GM21786 (cell line): ENCODE measurements around the gene KRTAP4-4.
"Not testable (repeated sequence)": the region's sequence is repeated elsewhere in the genome, so short reads cannot be mapped to it uniquely, and the experiment has no call there.

Source experiments
- ATAC-seq: cut with Tn5 transposase; IDR thresholded peaks from one replicate; pipeline ENCODE4 v1.9.1; 2021; ENCODE audit not compliant: unreplicated experiment

The KRTAP4-4 gene

DNA sequence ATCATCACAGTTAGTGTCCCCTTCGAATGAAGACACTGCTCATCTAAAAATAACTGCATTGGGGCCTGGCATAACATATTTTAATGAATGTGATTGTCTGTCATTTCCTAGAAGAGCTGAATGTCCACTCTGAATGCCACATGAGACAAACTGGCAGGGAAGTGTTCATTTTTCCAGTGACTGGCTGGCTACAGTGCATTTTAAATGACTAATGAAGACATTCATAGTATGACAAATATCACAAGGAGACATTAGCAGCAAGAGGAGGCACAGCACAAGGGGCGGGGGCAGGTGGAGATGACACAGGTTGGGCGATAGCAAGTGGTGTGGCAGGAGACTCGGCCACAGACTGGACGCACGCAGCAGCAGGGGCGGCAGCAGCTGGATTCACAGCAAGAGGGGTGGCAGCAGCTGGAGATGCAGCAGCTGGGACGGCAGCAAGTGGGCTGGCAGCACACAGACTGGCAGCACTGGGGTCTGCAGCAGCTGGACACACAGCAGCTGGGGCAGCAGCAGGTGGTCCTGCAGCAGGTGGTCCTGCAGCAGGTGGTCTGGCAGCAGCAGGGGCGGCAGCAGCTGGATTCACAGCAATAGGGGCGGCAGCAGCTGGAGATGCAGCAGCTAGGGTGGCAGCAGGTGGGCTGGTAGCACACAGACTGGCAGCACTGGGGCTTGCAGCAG is 11.4 kb downstream of the KRTAP4-4 start:
- not testable (repeated sequence) for ATAC-seq

DNA sequence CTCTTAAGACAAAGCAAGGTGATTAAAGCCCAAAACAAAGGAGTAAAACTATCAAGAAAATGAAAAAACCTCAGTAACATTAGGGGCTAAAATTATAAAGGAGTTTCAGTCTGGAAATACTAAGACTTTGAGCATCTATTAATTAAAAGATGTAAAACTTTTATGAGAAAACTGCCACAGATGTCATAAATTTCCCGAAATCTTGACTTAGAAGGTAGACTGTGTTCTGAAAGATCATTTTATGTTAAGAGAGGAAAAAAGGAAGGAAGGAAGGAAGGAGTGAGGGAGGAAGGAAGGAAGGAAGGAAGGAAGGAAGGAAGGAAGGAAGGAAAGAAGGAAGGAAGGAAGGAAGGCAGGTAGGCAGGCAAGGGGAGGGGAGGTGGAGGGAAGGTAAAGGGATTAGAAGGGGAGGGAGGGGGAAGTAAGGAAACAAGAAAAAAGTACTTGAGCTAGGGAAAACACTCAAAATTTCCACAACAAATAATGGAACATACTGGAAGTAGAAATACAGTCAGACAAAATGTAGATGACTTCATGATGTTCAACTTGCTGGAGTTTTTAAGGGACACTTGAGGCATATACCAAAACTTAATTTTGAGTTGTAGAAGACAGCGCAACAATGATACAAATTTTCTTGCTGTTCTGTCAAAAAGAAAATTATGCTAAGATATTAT is 12.9 kb downstream of the KRTAP4-4 start:
- ATAC-seq, result no peak

DNA sequence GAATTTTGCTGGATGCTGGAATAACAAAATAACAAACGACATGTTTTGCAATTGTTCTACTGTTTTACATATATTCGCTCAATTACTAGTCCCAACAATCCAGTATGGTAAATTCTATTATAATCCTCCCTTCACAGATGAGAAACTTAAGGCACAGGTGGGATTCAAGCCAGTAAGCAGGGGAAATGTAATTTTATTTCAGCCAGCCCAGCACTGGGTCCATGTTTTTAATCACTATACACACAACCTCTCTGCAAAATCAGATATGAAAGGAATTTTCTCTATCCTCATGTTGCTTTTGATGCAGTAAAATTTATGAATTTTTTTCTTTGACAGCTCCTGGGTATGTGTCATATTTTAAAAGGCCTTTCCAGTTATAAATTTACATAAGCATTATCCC is 15.3 kb downstream of the KRTAP4-4 start:
- ATAC-seq, result no peak

DNA sequence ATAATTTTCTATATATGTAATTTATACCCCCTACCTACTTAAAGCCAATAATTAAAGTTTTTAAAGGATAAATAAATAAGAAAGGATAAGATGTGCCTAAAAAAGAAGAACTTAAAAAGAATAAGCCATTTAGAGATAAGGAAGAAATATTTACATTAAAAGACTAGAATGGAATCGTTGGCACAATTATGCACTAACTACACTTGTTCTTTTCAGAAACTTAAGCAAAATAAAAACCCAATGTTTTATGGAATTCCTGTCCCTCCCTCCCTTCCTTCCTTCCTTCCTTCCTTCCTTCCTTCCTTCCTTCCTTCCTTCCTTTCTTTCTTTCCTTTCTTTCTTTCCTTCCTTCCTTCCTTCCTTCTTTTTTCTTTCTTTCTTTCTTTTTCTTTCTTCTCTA is 15.7 kb downstream of the KRTAP4-4 start:
- ATAC-seq, result no peak

DNA sequence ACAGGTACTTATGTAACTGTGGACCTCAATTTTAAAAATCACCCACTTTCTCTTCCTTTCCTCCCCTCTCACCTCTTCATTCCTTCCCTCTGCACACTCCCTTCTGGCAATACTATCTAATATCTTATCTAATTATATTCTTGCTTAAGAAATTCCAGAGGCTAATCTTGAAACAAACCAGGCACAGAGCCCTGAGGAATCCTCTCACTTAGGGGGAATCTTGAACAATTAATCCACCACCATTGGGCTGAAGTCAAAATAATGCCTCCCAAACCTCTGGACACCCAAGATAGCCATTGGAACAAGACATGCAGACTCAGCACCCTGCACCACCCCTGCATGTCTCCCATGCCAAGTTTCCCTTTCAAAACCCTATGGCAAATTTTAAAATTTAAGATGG is 19.2 kb downstream of the KRTAP4-4 start:
- no peak for ATAC-seq

DNA sequence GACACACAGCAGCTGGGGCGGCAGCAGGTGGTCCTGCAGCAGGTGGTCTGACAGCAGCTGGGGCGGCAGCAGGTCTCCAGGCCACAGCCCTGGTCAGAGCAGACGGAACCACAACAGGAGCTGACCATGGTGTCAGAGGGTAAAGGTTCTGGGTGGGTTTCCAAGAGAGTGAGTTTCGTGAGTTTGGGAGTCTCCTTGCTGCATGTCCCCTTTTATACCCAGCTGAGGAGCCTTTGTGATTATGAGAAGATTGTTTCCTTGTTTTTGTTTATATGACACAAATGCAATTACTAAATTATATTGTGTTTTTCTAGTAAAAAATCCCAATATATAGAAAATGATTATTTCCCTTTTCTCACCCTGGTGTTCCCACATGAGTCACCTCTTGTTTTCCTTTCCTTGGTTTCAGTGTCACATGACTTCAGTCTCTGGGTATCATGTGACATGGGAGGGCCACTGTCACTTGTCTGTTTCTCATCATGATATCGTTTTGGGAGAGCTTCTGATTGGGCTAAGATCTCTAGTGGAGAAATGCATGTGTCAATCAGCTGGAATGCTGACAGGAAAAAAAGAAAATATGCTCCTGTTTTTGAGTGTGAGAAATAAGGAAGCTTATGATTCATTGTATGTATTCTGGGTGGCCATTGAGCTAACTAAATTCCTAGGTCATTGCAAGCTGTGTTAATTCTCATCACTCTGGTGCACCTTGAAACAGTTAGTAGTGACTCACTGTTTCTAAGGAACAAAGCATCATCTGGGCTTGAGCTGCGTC is 20.0 kb downstream of the KRTAP4-4 start, which contains the start of gene KRTAP4-6:
Gene KRTAP4-6 (minus strand): TSS at position 185 of the 772 bp plus-strand sequence. CDS start 57 bp downstream, at position 128.
- ATAC-seq, result no peak

DNA sequence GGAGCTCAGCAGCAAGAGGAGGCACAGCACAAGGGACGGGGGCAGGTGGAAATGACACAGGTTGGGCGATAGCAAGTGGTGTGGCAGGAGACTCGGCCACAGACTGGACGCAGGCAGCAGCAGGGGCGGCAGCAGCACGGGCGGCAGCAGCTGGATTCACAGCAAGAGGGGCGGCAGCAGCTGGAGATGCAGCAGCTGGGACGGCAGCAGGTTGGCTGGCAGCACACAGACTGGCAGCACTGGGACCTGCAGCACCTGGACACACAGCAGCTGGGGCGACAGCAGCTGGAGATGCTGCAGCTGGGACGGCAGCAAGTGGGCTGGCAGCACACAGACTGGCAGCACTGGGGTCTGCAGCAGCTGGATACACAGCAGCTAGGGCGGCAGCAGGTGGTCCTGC is 20.7 kb downstream of the KRTAP4-4 start:
- not testable (repeated sequence) for ATAC-seq

DNA sequence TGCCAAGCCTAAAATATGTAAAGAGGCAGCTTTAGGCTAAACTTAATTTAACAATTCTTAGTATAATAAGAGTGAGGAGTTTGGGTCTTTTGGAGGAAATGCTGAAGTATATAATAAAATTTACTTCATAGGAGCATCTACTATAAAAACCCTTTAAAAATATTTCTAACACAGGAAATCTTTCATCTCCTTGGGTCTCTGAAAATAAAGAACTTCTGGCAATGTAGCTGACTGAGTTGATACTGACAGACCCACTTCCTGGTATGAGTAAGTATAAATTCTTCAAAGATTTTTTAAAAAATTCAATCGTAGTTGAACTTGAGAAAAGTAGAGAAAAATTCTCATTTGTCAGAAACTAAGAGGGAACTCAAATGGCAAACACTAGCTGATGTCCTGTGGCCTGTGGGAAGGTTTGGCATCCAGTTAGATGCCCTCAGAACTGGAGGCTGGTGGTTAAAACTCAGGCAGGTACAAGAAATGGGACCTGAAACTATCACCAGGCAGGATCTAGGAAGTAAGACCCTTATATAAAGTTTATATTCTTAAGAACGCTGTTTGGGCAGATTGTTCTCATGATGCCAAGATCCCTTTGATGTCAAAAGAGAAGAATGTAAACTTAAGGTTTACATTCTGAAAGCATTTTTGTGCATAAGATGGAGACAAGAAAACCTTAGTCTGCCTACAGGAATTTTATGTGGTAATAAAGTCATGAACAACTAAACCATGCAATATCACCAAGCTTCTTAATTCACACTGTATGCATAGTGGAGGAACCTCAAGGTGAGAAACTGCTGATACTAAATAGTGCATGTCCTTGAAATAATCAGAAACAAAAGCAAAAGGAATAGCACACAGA is 26.4 kb downstream of the KRTAP4-4 start:
- ATAC-seq, result no peak

DNA sequence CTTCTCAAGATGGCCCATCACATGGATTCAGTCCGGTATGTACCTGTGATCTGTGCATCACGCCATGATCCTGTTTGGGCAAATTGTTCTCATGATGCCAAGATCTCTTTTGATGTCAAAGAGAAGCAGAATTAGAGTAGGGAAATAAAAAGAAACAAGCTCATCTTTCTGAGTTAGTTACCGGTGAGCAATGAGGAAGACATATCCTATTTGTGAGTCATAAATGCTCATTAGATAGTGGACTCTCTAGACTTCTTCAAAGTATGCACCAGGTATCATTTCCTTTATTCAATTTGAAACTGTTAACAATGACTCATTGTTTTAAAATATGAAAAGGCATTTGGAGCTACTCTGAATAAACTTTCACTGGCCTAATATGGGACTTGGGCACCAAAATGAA is 28.6 kb downstream of the KRTAP4-4 start:
- ATAC-seq, result no peak

DNA sequence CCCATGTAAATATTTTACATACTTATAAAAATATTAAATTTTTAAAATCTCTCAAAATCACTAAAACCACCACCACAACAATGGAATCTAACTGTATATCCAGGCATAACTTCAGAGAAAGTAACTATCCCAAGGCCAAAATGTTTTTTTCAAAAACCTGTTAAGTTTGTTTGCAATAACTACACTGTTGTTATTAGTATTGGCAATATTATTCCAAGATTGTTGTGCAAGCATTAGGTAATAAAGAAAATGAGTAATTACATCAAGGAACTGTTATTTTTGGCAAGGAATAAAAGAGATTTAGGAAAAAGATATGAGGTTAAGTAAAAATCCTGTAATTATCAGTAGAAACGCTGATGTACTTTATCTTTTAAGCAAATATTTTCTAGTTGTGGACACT is 33.2 kb downstream of the KRTAP4-4 start:
- no peak for ATAC-seq

DNA sequence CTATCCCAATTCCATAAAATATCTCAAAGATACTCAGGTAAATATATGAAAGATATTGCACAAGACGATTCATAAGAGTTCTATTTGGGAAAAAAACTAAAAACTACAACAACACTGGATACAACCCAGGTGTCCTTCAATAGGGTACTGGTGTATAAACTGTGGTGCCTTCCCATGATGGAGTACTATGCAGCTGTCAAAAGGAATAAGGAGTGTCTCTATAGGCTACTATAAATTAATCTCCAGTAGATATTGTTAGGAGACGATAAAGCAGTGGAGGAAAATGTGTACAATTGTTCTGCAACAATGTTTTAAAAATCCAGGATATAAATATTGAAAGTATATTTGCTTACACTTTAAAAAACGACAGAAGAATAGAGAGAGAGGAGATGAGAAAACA is 34.1 kb downstream of the KRTAP4-4 start:
- ATAC-seq, result no peak

DNA sequence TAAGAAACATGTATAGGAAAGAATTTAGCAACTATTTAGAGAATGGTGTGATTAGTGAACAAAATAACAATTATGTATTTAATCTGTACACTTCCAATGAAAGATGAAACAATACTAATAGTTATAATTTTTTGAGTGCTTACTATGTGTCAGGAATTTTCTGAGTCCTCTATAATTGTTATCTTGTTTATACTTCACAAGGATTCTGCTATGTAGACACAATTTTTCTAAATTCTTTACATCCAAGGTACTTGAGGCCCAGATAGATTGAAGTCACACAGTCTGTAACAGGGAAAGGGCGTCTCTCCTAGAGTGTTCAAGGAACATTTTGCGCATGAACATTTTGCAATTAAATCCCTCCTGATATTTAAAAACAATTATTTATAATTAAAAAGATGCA is 35.5 kb downstream of the KRTAP4-4 start:
- ATAC-seq, result no peak

DNA sequence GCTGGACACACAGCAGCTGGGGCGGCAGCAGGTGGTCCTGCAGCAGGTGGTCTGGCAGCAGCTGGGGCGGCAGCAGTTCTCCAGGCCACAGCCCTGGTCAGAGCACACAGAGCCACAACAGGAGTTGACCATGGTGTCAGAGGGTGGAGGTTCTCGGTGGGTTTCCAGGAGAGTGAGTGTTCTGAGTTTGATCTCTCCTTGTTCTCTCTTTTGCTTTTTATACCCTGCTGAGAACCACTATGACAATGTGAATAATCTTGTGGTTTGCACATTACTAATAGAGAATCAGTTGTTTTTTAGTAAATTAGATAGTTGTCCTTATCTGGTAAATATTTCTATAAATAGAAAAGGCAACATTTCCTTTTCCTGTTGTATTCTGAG is 36.6 kb downstream of the KRTAP4-4 start, which contains the start of gene KRTAP4-12:
Gene KRTAP4-12 (minus strand): TSS at position 192 of the 381 bp plus-strand sequence. CDS start 60 bp downstream, at position 132.
- not testable (repeated sequence) for ATAC-seq

DNA sequence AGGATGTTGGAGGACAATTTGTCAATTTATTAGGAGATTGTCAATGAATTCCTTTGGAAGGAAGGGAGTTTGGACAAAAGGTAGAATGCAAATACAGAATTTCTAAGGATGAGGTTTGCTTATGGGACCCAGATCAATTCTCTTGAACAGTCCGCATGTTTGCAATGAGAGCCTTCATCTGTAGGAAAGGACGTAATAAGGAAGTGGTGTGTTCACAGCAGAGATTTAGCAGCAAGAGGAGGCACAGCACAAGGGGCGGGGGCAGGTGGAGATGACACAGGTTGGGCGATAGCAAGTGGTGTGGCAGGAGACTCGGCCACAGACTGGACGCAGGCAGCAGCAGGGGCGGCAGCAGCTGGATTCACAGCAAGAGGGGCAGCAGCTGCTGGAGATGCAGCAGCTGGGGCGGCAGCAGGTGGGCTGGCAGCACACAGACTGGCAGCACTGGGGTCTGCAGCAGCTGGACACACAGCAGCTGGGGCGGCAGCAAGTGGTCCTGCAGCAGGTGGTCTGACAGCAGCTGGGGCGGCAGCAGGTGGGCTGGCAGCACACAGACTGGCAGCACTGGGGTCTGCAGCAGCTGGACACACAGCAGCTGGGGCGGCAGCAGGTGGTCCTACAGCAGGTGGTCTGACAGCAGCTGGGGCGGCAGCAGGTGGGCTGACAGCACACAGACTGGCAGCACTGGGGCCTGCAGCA is 37.1 kb downstream of the KRTAP4-4 start:
- ATAC-seq, result not testable (repeated sequence)

DNA sequence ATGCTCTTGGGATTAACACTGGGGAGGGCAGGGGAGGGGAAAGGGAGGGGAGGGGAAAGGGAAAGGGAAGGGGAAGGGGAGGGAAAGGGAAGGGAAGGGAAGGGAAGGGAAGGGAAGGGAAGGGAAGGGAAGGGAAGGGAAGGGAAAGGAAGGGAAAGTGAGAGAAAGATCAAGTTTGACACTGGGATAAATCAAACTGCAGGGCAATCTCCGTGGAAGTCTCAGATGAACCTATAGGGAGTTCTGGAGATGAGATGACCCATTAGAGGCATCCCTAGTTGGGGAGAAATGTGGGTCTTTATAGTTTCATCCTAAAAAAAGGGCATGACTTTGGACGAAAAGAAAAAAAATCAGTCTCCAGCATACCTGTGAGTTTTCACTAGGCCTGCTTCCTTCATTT is 38.8 kb downstream of the KRTAP4-4 start:
- ATAC-seq, result no peak

DNA sequence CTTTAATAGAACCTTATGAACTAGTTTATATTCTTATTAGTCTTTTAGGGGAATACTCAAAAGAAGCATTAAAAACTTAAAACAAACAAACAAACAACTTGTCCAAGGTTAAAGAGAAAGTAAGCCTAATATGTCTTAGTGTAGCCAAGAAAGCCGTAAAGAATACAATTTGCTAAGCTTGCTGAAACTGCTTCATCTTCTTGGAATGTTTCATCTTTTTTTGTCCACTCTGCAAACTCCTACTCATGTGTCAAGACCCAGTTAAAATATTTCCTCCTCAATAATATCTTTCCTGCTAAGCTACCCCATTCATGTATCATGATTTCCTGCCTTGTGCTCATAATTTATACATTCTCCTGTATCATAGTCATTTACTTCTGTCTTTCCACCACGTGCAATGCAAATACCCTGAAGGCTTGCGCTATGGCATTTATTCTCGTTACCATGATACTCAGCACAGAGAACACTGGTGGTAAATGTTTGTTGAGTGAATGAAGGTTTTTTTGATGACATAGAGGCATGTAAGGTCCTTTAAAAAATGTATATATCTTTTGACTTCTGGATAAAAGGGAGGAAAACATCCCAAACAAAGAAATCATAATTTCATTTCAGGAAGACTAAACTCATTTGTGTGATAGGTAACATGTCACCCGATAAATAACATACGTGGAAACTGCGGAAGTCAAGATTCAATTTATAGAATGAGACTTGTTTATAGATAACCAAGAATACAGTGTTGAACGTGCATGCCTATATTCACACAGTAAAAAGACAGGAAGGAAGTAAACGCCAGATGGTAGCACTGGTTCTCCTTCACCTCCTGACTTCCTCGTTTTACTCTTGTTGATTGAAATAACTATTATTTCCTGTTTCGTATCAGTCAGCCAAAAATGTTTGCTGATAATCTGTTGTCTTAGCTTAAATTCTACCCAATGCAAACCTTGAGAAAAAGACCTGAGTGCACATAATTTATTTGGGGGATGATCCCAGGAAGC is 40.6 kb downstream of the KRTAP4-4 start:
- not testable (repeated sequence) for ATAC-seq

DNA sequence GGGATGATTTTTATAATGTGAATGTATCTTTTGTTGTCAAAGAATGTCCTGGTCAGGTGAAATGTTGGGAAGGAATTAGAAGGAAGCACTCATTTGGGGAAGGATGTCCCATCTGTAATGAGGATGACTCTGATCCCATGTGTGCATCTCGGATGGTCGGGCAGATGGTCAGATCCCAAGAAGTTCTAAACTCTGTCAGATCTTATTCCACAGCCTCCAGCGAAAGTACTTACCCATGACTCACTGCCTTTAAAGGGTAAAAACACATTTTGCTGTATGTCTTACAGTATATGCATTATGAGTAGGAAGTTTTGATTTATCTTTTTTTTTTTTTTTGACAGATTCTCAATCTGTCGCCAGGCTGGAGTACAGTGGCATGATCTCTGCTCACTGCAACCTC is 41.8 kb downstream of the KRTAP4-4 start:
- no peak for ATAC-seq

DNA sequence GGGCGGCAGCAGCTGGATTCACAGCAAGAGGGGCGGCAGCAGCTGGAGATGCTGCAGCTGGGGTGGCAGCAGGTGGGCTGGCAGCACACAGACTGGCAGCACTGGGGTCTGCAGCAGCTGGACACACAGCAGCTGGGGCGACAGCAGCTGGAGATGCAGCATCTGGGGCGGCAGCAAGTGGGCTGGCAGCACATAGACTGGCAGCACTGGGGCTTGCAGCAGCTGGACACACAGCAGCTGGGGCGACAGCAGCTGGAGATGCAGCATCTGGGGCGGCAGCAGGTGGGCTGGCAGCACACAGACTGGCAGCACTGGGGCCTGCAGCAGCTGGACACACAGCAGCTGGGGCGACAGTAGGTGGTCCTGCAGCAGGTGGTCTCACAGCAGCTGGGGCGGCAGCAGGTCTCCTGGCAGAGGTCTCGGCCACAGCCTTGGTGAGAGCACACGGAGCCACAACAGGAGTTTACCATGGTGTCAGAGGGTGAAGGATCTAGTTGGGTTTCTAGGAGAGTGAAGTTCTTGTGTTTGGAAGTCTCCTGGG is 42.6 kb downstream of the KRTAP4-4 start, which contains the start of gene KRTAP4-11:
Gene KRTAP4-11 (minus strand): TSS at position 528 of the 541 bp plus-strand sequence. CDS start 58 bp downstream, at position 470.
- not testable (repeated sequence) for ATAC-seq

DNA sequence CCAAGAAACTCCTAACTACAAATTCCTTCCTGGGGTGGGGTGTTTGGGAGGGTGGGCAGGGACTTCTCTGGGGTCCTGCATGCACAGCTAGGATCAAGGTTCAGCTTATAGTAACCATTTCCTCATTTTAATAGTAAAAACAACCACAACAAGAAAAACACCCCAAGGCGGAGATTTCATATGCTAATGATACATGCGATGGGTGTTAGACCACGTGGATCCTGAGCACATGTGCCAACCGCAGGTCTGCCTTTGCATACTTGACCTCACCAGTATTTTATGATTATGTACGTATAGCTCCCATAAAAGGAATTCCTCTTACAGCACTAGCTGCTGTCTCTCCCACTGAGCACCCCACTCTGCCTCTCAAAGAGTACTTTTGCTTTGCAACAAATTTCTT is 44.3 kb downstream of the KRTAP4-4 start:
- ATAC-seq, result no peak
